ENCODE measurements around the gene HESX1. TPM values are rescaled to one million over a fixed set of nuclear protein-coding genes. Genes with fewer than 3 reads are reported as not detected.
A peak's percentile ranks its signal among the peaks of the same experiment; 100 is the strongest.

The HESX1 gene
- total RNA-seq, 4 donors from 2014 or later: 1.3 TPM; not detected in 3

GRCh38 chr3:57152151-57153143 is 47.3 kb downstream of the HESX1 start:
- 79 to 93% methylated on average over 16 to 17 of the region's 19 CpGs for WGBS, 2 donors
- Histone ChIP-seq H3K36me3 (no peaks in the 10 kb centered on the region), H3K9me3 (no peaks in the 10 kb centered on the region), H3K27me3 (no peaks in the 10 kb centered on the region), H3K27ac (peak overlapping the region in 2 of 4 donors; percentile 36 to 55), H3K4me1 (peaks cover 5 to 33% (median 6%) of the 10 kb centered on the region in 3 donors), H3K4me3 (peak overlapping the region in 1 of 4 donors; percentile 23)
- no peak for DNase-seq
- no peak for TF ChIP-seq POLR2A (IDR thresholded peaks at IDR 0.05)
- TF ChIP-seq, protein P1, sequence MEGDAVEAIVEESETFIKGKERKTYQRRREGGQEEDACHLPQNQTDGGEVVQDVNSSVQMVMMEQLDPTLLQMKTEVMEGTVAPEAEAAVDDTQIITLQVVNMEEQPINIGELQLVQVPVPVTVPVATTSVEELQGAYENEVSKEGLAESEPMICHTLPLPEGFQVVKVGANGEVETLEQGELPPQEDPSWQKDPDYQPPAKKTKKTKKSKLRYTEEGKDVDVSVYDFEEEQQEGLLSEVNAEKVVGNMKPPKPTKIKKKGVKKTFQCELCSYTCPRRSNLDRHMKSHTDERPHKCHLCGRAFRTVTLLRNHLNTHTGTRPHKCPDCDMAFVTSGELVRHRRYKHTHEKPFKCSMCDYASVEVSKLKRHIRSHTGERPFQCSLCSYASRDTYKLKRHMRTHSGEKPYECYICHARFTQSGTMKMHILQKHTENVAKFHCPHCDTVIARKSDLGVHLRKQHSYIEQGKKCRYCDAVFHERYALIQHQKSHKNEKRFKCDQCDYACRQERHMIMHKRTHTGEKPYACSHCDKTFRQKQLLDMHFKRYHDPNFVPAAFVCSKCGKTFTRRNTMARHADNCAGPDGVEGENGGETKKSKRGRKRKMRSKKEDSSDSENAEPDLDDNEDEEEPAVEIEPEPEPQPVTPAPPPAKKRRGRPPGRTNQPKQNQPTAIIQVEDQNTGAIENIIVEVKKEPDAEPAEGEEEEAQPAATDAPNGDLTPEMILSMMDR (IDR thresholded peaks at IDR 0.05): peak in 1 of 6 experiments; percentile 16
- intact Hi-C loops (cut with DNase I): loop anchor here (10.0 kb wide), 1 partner anchor 158 kb away; no protein-coding TSS in a partner anchor

DNA sequence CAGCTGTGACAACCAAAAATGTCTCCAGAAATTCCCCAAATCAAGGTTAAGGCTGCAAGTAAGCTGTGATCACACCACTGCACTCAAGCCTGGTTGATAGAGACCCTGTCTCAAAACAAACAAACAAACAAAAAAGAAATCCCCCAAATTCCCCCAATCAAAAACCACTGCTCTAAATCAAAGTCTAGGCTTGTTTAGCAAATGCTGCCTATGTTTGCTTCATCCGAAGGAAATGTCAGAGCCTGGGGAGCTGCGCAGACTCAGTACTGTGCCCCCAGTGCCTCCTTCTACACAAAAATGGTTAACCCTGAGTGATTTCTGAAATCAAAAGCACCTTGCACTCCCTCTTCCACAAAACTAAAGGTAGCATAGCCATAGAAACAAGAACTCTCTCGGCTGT is 48.0 kb downstream of the HESX1 start:
- TF ChIP-seq, protein P1 (IDR thresholded peaks at IDR 0.05): no peak
- TF ChIP-seq POLR2A (IDR thresholded peaks at IDR 0.05): no peak
- Histone ChIP-seq H3K36me3 (no peaks in the 10 kb centered on the region), H3K4me1 (peaks cover 5 to 33% (median 6%) of the 10 kb centered on the region in 3 donors), H3K9me3 (no peaks in the 10 kb centered on the region), H3K4me3 (peak overlapping the region in 1 of 4 donors; percentile 23), H3K27me3 (no peaks in the 10 kb centered on the region), H3K27ac (peak overlapping the region in 2 of 4 donors; percentile 36 to 55)
- no peak for DNase-seq
- intact Hi-C loops (cut with DNase I): loop anchor here (10.0 kb wide), 1 partner anchor 157 kb away; no protein-coding TSS in a partner anchor
- WGBS, 2 donors: 79 to 89% methylated on average over 2 to 3 of the region's 3 CpGs

- peaks cover 5 to 33% (median 6%) of the 10 kb centered on the region in 3 donors for H3K4me1 ChIP-seq
- peak overlapping the region in 1 of 4 donors; percentile 14 for H3K27ac ChIP-seq
- no peak overlapping the region for H3K4me3 ChIP-seq
- 58 to 83% methylated on average over 2 of the region's 2 CpGs for WGBS, 2 donors
- H3K36me3 ChIP-seq: no peaks in the 10 kb centered on the region
- H3K9me3 ChIP-seq: no peaks in the 10 kb centered on the region
- H3K27me3 ChIP-seq: no peaks in the 10 kb centered on the region
- intact Hi-C loops (cut with DNase I): loop anchor here (10.0 kb wide), 1 partner anchor 156 kb away; no protein-coding TSS in a partner anchor
- TF ChIP-seq, protein P1 (IDR thresholded peaks at IDR 0.05): no peak
- no peak for TF ChIP-seq POLR2A (IDR thresholded peaks at IDR 0.05)
- no peak for DNase-seq
These were observed 48.7 kb downstream of the HESX1 start for GRCh38 chr3:57151021-57151449.

- H3K9me3 ChIP-seq: no peaks in the 10 kb centered on the region
- intact Hi-C loops (cut with DNase I): loop anchor here (10.0 kb wide), 1 partner anchor 155 kb away; no protein-coding TSS in a partner anchor
- TF ChIP-seq POLR2A (IDR thresholded peaks at IDR 0.05): no peak
- TF ChIP-seq, protein P1 (IDR thresholded peaks at IDR 0.05): no peak
- no peaks in the 10 kb centered on the region for H3K27me3 ChIP-seq
- no peak overlapping the region for H3K4me3 ChIP-seq
- no peaks in the 10 kb centered on the region for H3K36me3 ChIP-seq
- WGBS, 2 donors: 29 to 33% methylated on average over 2 to 7 of the region's 7 CpGs
- peaks cover 5 to 29% (median 6%) of the 10 kb centered on the region in 3 donors for H3K4me1 ChIP-seq
- H3K27ac ChIP-seq: peak overlapping the region in 1 of 4 donors; percentile 14
- no peak for DNase-seq
These were observed 49.6 kb downstream of the HESX1 start for GRCh38 chr3:57150113-57150581.

Other genes starting within 250 kb of the HESX1 start
- gene SPATA12, start 139.3 kb downstream of the HESX1 start, total RNA-seq: under 1 TPM in 1 of 4 donors, not detected in 3; 0.09 TPM
- 10 to 100 TPM in 1 of 4 donors, 1 to 10 TPM in 3; 4.4 to 10.4 (median 5.1) TPM for gene IL17RD, start 34.6 kb downstream of the HESX1 start, total RNA-seq
- 10 to 100 TPM; 27.2 to 54.2 (median 41.4) TPM for gene APPL1, start 27.8 kb upstream of the HESX1 start, total RNA-seq
- not detected for gene ASB14, start 92.7 kb upstream of the HESX1 start, total RNA-seq

Data from esophagus squamous epithelium (tissue), 5 donors.